OCI-LY7 (cell line): ENCODE measurements around the gene DSCAM.

Source experiments
- EZH2phosphoT487 ChIP-seq: fragments of 200-600 bp; sonication (generic); IDR thresholded peaks from 2 replicates; pipeline ENCODE4 v1.6.1; 2018; ENCODE audit warnings: low read depth, borderline replicate concordance, mild to moderate bottlenecking, mixed run types, antibody characterized with exemption, low read length, moderate library complexity, mixed read lengths
- TF ChIP-seq, protein P1 (sequence below): fragments of 200-600 bp; sonication (generic); conservative IDR thresholded peaks from 2 replicates; pipeline ENCODE4 v1.5.1; 2014; ENCODE audit warnings: mild to moderate bottlenecking, antibody characterized with exemption, low read length, moderate library complexity, mixed read lengths

DNA sequence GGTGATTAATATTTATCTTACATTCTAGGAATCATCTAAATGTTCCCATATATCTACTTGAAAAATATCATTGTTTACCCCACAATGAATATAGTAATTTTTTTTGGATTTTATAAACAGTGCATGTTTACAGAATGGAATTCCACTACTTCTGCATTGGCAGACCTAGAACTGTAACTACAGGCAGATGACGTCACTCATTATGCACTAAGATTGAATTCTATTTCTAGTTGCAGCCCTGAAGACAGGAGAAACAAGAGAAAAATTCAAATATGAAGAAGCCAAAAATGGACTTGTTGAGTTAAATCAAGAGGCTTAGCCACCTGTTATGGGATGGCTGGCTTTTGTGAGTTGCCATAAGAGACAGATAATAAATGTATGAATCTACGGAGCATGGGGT is 615.0 kb downstream of the DSCAM start:
- TF ChIP-seq, protein P1, sequence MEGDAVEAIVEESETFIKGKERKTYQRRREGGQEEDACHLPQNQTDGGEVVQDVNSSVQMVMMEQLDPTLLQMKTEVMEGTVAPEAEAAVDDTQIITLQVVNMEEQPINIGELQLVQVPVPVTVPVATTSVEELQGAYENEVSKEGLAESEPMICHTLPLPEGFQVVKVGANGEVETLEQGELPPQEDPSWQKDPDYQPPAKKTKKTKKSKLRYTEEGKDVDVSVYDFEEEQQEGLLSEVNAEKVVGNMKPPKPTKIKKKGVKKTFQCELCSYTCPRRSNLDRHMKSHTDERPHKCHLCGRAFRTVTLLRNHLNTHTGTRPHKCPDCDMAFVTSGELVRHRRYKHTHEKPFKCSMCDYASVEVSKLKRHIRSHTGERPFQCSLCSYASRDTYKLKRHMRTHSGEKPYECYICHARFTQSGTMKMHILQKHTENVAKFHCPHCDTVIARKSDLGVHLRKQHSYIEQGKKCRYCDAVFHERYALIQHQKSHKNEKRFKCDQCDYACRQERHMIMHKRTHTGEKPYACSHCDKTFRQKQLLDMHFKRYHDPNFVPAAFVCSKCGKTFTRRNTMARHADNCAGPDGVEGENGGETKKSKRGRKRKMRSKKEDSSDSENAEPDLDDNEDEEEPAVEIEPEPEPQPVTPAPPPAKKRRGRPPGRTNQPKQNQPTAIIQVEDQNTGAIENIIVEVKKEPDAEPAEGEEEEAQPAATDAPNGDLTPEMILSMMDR, result no peak
- no peak for TF ChIP-seq EZH2phosphoT487
